H7 (cell line): Measurements from ENCODE around the gene BRD9. TPM values are rescaled to one million over a fixed set of nuclear protein-coding genes. Genes with fewer than 3 reads are reported as not detected.
"Not testable (repeated sequence)": the region's sequence is repeated elsewhere in the genome, so short reads cannot be mapped to it uniquely, and the experiment has no call there.

Experiments used
- DNase-seq: peaks from one replicate; pipeline ENCODE4 v3.0.0; 2012
- H3K27me3 ChIP-seq: 2 replicates; pipeline ENCODE4 v1.6.0; 2011; ENCODE audit warnings: mild to moderate bottlenecking, low read length; ENCODE audit not compliant: control insufficient read depth, insufficient read depth
- H3K36me3 ChIP-seq: replicated peaks from 2 replicates; pipeline ENCODE4 v1.5.1; 2011; ENCODE audit warnings: low read length; ENCODE audit not compliant: control insufficient read depth, insufficient read depth
- H3K4me3 ChIP-seq: 2 replicates; pipeline ENCODE4 v1.5.1; 2011; ENCODE audit warnings: low read depth, mild to moderate bottlenecking, control low read depth, low read length, moderate library complexity; ENCODE audit not compliant: insufficient read depth
- total RNA-seq: library from RNA; depleted of rRNA; stranded (reverse); fragments of >200 nt; shearing (Covaris generic); gene quantifications from 2 replicates; pipeline ENCODE4 v1.2.3, GENCODE V29; 2014; rRNA removed

BRD9 gene
- total RNA-seq, 1 experiment from 2014 or later = 32.1 TPM

DNA sequence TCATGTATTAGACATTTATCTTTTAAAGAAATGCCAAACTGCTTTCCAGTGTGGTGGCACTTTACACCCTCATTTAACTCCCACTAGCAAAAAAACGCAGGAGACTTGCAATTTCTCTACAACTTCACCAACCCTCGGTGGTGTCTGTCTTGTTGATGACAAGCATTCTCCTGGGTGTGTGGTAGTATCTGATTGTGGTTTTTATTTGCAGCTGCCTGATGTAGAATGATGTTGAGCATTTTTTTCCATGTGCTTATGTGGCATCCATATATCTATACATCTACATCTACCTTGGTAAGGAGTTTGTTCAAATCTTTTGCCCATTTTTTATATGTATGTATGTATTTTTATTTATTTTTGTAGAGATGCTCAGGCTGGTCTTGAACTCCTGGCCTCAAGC lies 58.6 kb downstream of the BRD9 start:
- H3K27me3 ChIP-seq, H3K4me3 ChIP-seq, DNase-seq, H3K36me3 ChIP-seq: not testable (repeated sequence)

GRCh38 chr5:828194-828593 lies 64.4 kb downstream of the BRD9 start:
- not testable (repeated sequence) for H3K27me3 ChIP-seq, H3K36me3 ChIP-seq, H3K4me3 ChIP-seq, DNase-seq

GRCh38 chr5:825544-825943 lies 67.1 kb downstream of the BRD9 start:
- H3K36me3 ChIP-seq, H3K27me3 ChIP-seq, DNase-seq, H3K4me3 ChIP-seq: not testable (repeated sequence)

DNA sequence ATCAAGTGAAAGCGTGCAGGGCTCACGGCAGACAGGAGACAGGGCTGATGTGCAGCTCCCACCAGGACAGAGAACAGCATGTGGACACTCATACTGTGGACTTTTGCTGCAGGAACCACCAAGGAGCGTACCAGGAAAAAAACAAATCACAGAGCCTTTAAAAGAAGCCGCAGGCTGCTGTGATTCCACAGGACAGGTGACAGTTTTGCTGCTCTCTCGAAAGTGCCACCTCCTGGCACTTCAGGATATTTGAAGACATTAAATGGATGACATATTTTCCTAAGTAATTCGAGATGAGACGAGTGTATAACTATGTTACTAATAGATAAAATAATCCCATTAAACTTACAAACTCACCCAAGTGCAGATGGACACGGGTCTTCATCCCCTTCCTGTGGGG lies 71.1 kb downstream of the BRD9 start:
- Histone ChIP-seq H3K36me3 (no peaks in the 10 kb centered on the region), H3K27me3 (no peaks in the 10 kb centered on the region), H3K4me3 (no peak overlapping the region)
- DNase-seq = no peak

GRCh38 chr5:820245-820644 lies 72.4 kb downstream of the BRD9 start:
- no peaks in the 10 kb centered on the region for H3K27me3 ChIP-seq
- no peaks in the 10 kb centered on the region for H3K36me3 ChIP-seq
- DNase-seq = no peak
- no peak overlapping the region for H3K4me3 ChIP-seq

GRCh38 chr5:819078-819477 lies 73.5 kb downstream of the BRD9 start:
- Histone ChIP-seq H3K36me3 (no peaks in the 10 kb centered on the region), H3K27me3 (no peaks in the 10 kb centered on the region), H3K4me3 (no peak overlapping the region)
- DNase-seq = no peak

DNA sequence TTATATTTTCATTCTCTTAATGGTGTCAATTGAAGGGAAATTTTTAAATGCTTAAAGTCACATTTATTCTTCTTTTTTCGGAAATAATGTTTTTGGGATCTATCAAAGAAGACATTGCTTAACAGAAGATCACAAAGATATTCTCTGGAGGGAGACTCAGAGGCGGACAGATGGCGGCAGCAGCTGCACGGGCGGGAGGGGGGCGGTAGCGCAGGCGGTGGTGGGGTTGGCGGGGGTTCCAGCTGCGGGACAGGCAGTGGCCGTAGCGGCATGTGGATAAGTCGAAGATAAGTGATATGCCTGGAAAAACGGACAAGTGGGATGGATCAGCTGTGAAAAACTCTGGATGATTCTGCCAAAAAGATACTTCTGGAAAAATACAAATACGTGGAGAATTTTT lies 76.4 kb downstream of the BRD9 start:
- H3K36me3 ChIP-seq = no peaks in the 10 kb centered on the region
- no peaks in the 10 kb centered on the region for H3K27me3 ChIP-seq

GRCh38 chr5:815449-815848 lies 77.2 kb downstream of the BRD9 start:
- DNase-seq = no peak

More for the DNA sequence above, 76.4 kb downstream of the BRD9 start:
- no peak overlapping the region for H3K4me3 ChIP-seq
- no peak for DNase-seq

More at GRCh38 chr5:815449-815848, 77.2 kb downstream of the BRD9 start:
- no peak overlapping the region for H3K4me3 ChIP-seq
- H3K27me3 ChIP-seq = no peaks in the 10 kb centered on the region
- no peaks in the 10 kb centered on the region for H3K36me3 ChIP-seq

Other genes with a start within 250 kb of the BRD9 start
- 0.31 and 0.92 TPM in 2 replicates for gene TPPP, start 199.4 kb downstream of the BRD9 start, total RNA-seq
- gene ZDHHC11B, start 108.1 kb downstream of the BRD9 start, total RNA-seq = 0.07 and 0.33 TPM in 2 replicates
- 5.2 and 7.7 TPM in 2 replicates for gene ZDHHC11, start 41.8 kb downstream of the BRD9 start, total RNA-seq
- 60.3 and 63.0 TPM in 2 replicates for gene TRIP13, start 83 bp upstream of the BRD9 start, total RNA-seq
- gene NKD2, start 116.0 kb upstream of the BRD9 start, total RNA-seq = 4.9 and 5.7 TPM in 2 replicates
- gene SLC12A7, start 219.3 kb upstream of the BRD9 start, total RNA-seq = 17.7 and 19.8 TPM in 2 replicates